Natural killer cell treated with Interleukin-12 subunit alpha and Interleukin-12 subunit beta and Interleukin-15 and Interleukin-18, amount 100 ng/mL, for 72 hours (primary cell): ENCODE results near the gene MAML3. TPM values are rescaled to one million over a fixed set of nuclear protein-coding genes. Genes with fewer than 3 reads are reported as not detected.

Experiments
- ATAC-seq, 2 donors: fragments of 150-1000 bp; cut with Tn5 transposase in 1 of 2; sonication (Bioruptor Pico), chemical (Tn5 transposase) in 1 of 2; 2 replicates each; pipeline ENCODE4 v1.10.0; 2021
- DNase-seq: peaks from one replicate; pipeline ENCODE4 v3.0.0; 2022; ENCODE audit warnings: low spot score
- H3K27ac Mint-ChIP-seq, 2 donors: 1 replicate in 1 of 2; 2 replicates in 1 of 2; pipeline ENCODE4 v1.8.0; 2022; ENCODE audit warnings: mixed read lengths in 2 of 2, mild to moderate bottlenecking in 1 of 2, moderate library complexity in 1 of 2
- H3K27me3 Mint-ChIP-seq, 2 donors: 1 replicate in 1 of 2; 2 replicates in 1 of 2; pipeline ENCODE4 v1.8.0; 2022; ENCODE audit warnings: mixed read lengths in 2 of 2
- H3K36me3 Mint-ChIP-seq: one replicate; pipeline ENCODE4 v1.8.0; 2022; ENCODE audit warnings: mixed read lengths
- H3K4me1 Mint-ChIP-seq, 2 donors: 1 replicate in 1 of 2; 2 replicates in 1 of 2; pipeline ENCODE4 v1.8.0; 2022; ENCODE audit warnings: low read depth in 2 of 2, mixed read lengths in 2 of 2, mild to moderate bottlenecking in 1 of 2
- H3K4me3 Mint-ChIP-seq: one replicate; pipeline ENCODE4 v1.8.0; 2022; ENCODE audit warnings: mixed read lengths
- H3K9me3 Mint-ChIP-seq: 2 replicates; pipeline ENCODE4 v1.8.0; 2022; ENCODE audit warnings: mixed read lengths
- total RNA-seq, 2 donors: library from RNA; stranded (reverse); gene quantifications; one replicate each; pipeline ENCODE4 v1.2.3, GENCODE V29; 2022

MAML3 gene
- total RNA-seq, 2 donors from 2014 or later: 0.40 to 1.3 TPM

DNA sequence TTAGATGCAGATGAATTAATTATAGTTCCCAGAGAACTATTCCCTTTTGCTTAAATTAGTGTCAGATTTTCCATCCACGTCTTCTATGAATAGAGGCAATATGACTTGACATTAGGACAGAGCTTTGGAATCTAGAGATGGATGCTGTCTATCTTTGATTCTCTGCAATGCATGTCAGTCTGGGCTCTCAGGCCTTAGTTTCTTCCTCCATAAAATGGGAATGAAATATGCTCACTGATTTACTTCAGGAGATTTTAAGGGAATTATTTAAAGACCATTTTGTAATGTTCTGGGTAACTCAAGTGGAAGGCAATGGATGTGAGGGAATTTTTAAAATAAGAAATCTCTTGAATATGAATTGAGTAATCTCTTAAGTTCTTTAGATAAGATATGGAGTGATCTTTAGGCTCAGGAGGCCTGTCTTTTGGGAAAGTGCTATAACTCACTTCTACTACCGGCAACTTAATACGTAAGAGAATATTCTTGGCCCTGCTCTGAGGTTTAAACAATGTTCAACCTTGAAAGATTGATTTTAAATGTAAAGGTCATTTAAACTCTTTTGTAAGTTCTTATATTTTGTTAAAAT lies 459.4 kb downstream of the MAML3 start:
- Mint-ChIP-seq H3K36me3 (peaks cover 10% of the 10 kb centered on the region), H3K27me3 (no peaks in the 10 kb centered on the region), H3K9me3 (no peaks in the 10 kb centered on the region), H3K4me3 (no peak overlapping the region), H3K4me1 (peaks cover 4 to 6% of the 10 kb centered on the region in 2 donors), H3K27ac (no peak overlapping the region)
- DNase-seq (no peak), ATAC-seq (no peak)

DNA sequence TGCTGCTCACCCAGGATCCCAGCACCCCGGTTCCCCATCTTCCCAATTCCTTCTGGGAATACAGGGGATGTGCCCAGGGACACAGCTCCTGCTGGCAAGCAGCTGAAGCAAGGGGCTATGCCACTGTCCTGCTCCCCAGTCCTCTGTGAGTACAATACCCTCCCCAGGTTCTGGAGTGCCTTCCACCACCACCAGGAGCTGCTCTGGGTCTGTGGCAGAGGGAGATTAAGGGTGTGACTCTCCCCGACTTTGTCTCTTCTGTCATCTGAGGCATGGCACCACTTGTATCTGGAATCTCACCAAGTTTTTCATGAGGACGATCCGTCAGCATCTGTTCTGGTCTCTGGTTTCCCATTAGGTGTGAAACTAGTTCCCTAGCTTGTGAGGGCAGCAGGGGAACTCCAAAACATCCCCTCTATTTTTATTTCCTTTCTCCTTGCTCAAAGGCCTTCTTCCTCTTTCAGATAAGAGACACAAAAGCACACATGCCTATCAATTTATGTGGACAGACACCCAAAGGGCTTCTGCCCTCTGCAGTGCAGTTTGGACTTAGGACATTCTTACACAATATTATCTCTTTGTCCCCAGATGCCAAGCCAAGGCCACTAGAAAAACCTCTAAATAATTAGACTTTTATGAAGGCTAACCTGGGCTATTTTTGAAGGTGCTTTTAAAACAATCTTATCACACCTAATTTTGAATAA lies 461.5 kb downstream of the MAML3 start:
- no peaks in the 10 kb centered on the region for H3K9me3 Mint-ChIP-seq

DNA sequence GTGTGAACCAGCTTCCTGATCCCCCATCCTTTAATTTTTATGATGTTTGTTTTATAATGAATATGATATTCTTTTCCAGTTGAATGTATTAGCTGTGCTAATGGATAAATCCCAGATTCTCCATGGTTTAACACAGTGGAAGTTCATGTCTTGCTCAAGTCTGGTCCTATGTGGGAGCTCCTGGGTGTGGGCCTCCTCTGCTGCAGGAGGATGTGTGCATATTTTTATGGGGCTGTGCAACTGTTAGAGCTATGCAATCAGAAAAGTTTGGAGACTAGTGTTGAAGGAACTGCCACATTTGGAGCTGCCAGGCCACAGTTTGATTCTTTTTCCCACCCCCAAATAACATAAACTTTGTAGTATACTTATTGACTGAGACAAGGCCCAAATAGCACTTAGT lies 463.6 kb downstream of the MAML3 start:
- Mint-ChIP-seq H3K27ac (no peak overlapping the region), H3K36me3 (no peaks in the 10 kb centered on the region), H3K4me3 (no peak overlapping the region), H3K4me1 (peaks cover under 1 to 2% of the 10 kb centered on the region in 2 donors), H3K9me3 (no peaks in the 10 kb centered on the region), H3K27me3 (no peaks in the 10 kb centered on the region)
- no peak for ATAC-seq
- no peak for DNase-seq

More for the DNA sequence above, 461.5 kb downstream of the MAML3 start:
- H3K27me3 Mint-ChIP-seq: no peaks in the 10 kb centered on the region
- H3K4me1 Mint-ChIP-seq: no peaks in the 10 kb centered on the region
- H3K4me3 Mint-ChIP-seq: no peak overlapping the region
- ATAC-seq: peak in 1 of 2 donors; percentile 43
- peaks cover 4% of the 10 kb centered on the region for H3K36me3 Mint-ChIP-seq
- H3K27ac Mint-ChIP-seq: no peak overlapping the region
- DNase-seq: no peak

DNA sequence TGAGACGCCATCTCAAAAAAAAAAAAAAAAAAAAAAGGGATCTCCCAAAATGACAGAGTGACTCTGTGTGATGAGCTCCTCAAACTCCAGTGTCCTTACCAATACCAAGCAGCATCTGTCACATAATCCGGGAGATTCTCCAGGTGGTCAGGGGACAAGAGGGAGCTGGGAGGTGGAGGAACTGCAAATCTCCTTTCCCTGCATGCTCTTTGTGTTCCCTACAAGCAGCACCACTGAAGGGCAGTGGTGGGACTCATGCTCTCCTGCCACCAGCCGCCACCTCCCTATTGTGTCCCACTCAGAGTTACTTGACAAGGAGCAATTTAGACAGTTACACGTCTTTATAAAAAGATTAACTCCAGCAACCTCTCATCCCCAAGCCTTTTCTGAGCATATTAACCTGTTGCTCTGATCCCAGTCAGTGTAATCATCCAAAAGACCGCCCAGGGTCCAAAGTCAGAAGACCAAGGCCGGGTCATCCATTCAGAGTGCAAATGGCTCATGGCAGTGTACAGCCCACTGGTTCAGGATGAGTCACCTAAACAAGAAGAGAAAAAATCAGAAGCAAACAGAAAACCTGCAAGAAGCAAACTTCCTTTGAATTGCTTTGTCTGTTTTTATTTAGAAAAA lies 464.8 kb downstream of the MAML3 start:
- Mint-ChIP-seq H3K4me3 (no peak overlapping the region), H3K9me3 (no peaks in the 10 kb centered on the region), H3K4me1 (peaks cover 2 to 5% of the 10 kb centered on the region in 2 donors), H3K27me3 (no peaks in the 10 kb centered on the region), H3K27ac (no peak overlapping the region), H3K36me3 (peaks cover 5% of the 10 kb centered on the region)
- no peak for ATAC-seq
- no peak for DNase-seq

DNA sequence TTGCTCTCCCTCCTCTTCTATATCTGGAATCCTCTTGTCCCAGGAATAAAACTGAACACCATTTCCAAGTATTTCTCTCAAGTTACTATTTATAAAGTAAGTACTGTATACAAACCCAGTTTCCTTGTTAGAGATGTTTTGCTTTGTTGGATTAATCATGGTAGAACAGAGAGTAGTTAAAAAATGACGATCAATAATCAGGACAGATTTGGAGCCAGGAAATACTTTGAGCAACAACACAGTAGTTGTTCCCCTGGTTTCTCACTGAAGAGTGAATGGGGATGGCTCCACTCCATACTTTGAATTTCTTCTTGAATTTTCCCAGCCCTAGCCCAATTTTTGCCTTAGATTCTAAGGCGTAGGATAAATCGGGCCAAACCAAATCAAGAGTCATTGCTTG lies 467.0 kb downstream of the MAML3 start:
- H3K4me1 Mint-ChIP-seq: peaks cover 9 to 16% of the 10 kb centered on the region in 2 donors
- ATAC-seq (no peak), DNase-seq (no peak)
- H3K9me3 Mint-ChIP-seq: no peaks in the 10 kb centered on the region
- no peak overlapping the region for H3K27ac Mint-ChIP-seq
- H3K27me3 Mint-ChIP-seq: no peaks in the 10 kb centered on the region
- H3K4me3 Mint-ChIP-seq: no peak overlapping the region
- H3K36me3 Mint-ChIP-seq: peaks cover 11% of the 10 kb centered on the region

DNA sequence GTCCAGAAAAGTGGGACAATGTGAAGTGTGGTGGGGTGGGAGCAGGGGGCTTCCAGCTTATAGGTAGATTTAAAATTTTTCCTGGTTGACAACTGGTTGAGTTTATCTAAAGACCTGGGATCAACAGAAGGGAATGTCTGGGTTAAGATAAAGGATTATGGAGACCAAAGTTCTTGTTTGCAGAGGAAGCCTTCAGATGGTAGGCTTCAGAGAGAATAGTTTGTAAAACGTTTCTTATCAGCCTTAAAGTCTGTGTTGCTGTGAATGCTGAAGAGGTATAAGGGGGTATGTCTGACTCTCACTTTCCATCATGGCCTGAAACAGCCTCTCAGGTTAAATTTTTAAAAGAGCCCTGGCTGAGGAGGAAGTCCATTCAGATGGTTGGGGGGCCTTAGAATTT lies 467.9 kb downstream of the MAML3 start:
- ATAC-seq: no peak
- Mint-ChIP-seq H3K36me3 (peaks cover 11% of the 10 kb centered on the region), H3K9me3 (no peaks in the 10 kb centered on the region), H3K27me3 (no peaks in the 10 kb centered on the region), H3K4me3 (no peak overlapping the region), H3K4me1 (peaks cover 10 to 17% of the 10 kb centered on the region in 2 donors), H3K27ac (no peak overlapping the region)
- no peak for DNase-seq

DNA sequence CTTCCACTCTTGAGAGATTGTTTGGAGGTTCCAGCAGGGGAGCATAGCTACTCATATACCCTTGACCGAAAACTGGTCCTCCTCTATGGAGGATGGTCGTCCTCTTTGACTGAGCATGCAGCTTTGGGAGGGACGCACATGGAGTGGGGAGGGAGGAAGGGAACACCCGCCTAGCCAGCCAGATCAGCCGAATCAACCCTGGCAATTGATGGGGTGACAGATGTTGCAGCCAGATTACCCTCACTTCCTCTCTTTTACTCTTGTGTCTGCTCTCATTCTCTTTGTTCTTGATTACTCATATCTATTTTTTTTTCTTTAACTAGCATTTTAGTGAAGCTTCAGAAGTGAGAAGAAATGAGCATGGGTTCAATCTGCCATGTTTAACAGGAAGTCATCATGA lies 468.8 kb downstream of the MAML3 start:
- Mint-ChIP-seq H3K27me3 (no peaks in the 10 kb centered on the region), H3K4me1 (peaks cover 10 to 17% of the 10 kb centered on the region in 2 donors), H3K36me3 (peaks cover 11% of the 10 kb centered on the region), H3K9me3 (no peaks in the 10 kb centered on the region), H3K27ac (no peak overlapping the region), H3K4me3 (no peak overlapping the region)
- ATAC-seq (no peak), DNase-seq (no peak)

DNA sequence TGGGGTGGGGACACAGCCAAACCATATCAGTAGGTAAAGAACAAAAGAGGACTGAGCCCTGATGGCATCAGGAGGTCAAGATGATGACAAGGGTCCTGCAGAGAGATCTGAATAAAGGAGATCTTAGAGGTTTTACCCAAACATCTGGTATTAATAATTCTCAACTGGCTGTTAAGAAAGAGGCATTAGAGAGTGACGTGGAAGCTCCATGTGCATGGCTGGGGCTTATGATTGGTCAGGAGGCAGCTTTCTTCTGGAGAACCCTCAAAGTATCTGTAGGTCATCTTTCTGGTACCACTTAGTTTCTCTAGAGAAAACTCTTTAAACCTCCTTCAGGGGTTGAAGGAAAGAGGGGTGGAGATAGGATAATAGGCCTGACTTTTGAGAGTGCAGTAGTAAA lies 469.6 kb downstream of the MAML3 start:
- Mint-ChIP-seq H3K27ac (no peak overlapping the region), H3K36me3 (peaks cover 11% of the 10 kb centered on the region), H3K4me1 (peaks cover 10 to 17% of the 10 kb centered on the region in 2 donors), H3K4me3 (no peak overlapping the region), H3K27me3 (no peaks in the 10 kb centered on the region), H3K9me3 (no peaks in the 10 kb centered on the region)
- DNase-seq (no peak), ATAC-seq (no peak)

DNA sequence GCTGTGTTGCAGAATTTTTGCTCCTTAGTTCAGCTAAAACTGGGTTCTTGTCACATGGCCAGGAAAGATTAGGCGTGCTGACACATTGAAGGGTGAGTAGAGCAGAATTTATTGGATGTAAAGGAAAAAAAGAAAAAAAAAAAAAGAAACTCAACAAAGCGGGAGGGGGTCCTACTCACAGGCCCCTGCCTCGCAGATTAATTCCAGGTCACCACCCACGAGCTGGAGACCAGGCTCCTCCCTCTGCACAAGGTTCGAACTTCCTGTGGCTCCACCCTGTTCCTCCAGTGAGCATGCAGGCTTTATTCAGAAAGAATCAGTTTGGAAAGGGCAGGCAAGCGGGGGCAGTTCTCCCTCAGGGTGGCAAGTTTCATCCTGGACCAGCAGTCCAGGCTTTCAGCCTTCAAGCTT lies 471.2 kb downstream of the MAML3 start:
- peaks cover 13 to 17% of the 10 kb centered on the region in 2 donors for H3K4me1 Mint-ChIP-seq
- no peaks in the 10 kb centered on the region for H3K9me3 Mint-ChIP-seq
- no peaks in the 10 kb centered on the region for H3K27me3 Mint-ChIP-seq
- ATAC-seq (no peak), DNase-seq (no peak)
- no peak overlapping the region for H3K27ac Mint-ChIP-seq
- H3K4me3 Mint-ChIP-seq: no peak overlapping the region
- H3K36me3 Mint-ChIP-seq: peaks cover 16% of the 10 kb centered on the region

DNA sequence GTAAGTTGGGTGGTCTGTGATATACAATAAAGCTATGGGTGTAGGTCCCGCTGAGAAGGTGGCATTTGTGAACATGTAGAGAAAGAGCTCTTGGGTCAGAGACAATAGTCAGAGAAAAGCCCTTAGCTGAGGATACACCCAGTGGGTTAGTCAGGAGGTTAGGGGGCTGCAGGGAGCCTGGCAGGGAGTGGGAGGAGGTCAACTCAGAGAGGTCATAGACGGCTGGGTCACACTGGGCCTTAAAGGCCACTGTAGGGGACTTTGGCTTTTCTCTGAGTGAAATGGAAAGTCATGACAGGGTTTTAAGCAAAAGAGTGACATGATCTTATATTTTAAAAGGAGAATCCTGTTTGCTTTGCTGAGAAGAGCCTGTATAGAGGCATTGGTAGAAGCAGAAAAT lies 471.7 kb downstream of the MAML3 start:
- peaks cover 16% of the 10 kb centered on the region for H3K36me3 Mint-ChIP-seq
- H3K4me1 Mint-ChIP-seq: peaks cover 13 to 17% of the 10 kb centered on the region in 2 donors
- ATAC-seq: no peak
- H3K27ac Mint-ChIP-seq: no peak overlapping the region
- no peaks in the 10 kb centered on the region for H3K27me3 Mint-ChIP-seq
- H3K4me3 Mint-ChIP-seq: no peak overlapping the region
- DNase-seq: no peak
- no peaks in the 10 kb centered on the region for H3K9me3 Mint-ChIP-seq

DNA sequence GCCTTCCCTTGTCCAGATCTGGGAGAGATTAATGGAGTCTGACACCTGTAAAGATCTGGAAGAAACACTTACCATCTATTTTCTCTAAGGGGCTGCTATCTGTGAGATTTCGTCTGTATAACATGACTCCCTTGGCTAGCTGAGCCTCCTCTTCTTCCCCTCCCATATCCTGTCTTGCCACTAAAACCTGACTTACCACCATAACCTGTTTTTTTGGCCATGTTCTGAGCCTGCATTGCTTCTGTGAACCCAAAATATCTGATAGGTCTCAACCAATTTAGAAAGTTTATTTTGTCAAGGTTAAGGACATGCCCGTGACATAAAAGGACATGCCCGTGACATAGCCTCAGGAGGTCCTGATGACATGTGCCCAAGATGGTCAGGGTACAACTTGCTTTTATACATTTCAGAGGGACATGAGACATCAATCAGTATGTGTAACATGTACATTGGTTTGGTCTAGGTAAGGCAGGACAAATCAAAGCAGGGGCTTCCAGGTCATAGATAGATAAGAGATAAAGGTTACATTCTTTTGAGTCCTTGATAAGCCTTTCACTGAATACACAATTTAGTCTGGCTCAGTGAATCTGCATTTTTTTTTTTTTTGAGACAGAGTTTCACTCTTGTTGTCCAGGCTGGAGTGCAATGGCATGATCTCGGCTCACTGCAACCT lies 476.9 kb downstream of the MAML3 start:
- Mint-ChIP-seq H3K4me3 (no peak overlapping the region), H3K9me3 (no peaks in the 10 kb centered on the region), H3K4me1 (peaks cover 2 to 10% of the 10 kb centered on the region in 2 donors), H3K27ac (no peak overlapping the region), H3K36me3 (peaks cover 5% of the 10 kb centered on the region), H3K27me3 (no peaks in the 10 kb centered on the region)
- ATAC-seq (no peak), DNase-seq (no peak)

DNA sequence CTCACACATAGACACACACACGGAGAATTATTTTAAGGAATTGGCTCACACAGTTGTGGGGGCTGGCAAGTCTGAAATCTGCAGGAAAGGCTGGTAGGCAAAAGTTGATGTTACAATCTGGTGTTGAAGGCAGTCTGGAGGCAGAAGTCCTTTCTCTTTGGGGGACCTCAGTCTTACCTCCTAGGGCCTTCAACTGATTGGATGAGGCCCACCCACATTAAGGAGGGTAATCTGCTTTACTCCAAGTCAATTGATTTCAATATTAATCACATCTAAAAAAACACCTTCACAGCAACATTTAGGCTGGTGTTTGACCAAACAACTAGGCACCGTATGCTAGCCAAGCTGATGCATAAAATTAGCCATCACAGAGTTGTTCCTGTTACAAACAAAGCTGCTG lies 477.6 kb downstream of the MAML3 start:
- Mint-ChIP-seq H3K4me3 (no peak overlapping the region), H3K9me3 (no peaks in the 10 kb centered on the region), H3K36me3 (peaks cover 5% of the 10 kb centered on the region), H3K4me1 (peaks cover 0 to 9% of the 10 kb centered on the region in 2 donors), H3K27ac (no peak overlapping the region), H3K27me3 (no peaks in the 10 kb centered on the region)
- DNase-seq (no peak), ATAC-seq (no peak)

DNA sequence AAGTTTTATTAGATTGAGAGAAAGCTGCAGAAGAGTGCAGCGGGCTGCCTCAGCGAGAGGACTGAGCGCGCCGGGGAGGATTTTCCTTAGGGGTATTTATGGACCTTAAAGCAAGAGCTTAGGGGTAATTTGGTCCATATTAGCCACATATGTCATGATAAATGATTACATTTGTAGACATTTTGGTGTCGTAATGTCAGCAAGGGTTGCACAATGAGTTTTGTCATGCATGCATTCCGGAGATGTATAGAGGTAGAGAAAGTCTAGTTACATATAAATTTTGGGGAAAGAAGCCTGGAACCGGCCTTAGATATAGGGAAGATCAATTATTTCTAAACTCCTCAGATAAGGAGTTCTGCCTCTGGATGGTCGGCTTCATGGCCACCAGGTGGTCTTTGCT lies 478.3 kb downstream of the MAML3 start:
- no peak overlapping the region for H3K4me3 Mint-ChIP-seq
- no peaks in the 10 kb centered on the region for H3K9me3 Mint-ChIP-seq
- H3K4me1 Mint-ChIP-seq: peaks cover 0 to 9% of the 10 kb centered on the region in 2 donors
- ATAC-seq (no peak), DNase-seq (no peak)
- peak overlapping the region in 1 of 2 donors; percentile 5 for H3K27ac Mint-ChIP-seq
- H3K27me3 Mint-ChIP-seq: no peaks in the 10 kb centered on the region
- peaks cover 5% of the 10 kb centered on the region for H3K36me3 Mint-ChIP-seq
